Choroid plexus epithelial cell (primary cell): ENCODE measurements around the gene HSD17B10.

ENCODE experiments used
- DNase-seq: peaks from one replicate; pipeline ENCODE4 v3.0.0-alpha.2; 2010; ENCODE audit warnings: low read depth
- H3K4me3 ChIP-seq: 2 replicates; pipeline ENCODE4 v1.5.1; 2011; ENCODE audit warnings: low read depth, mild to moderate bottlenecking, control low read depth, low read length, moderate library complexity
- TF ChIP-seq, protein P1 (sequence below): conservative IDR thresholded peaks from 2 replicates; pipeline ENCODE4 v1.5.1; 2011; ENCODE audit warnings: low read depth, mild to moderate bottlenecking, control low read depth, inconsistent platforms, low read length, moderate library complexity

Gene HSD17B10

GRCh38 chrX:53395605-53396298 lies 38.4 kb downstream of the HSD17B10 start:
- TF ChIP-seq, protein P1, sequence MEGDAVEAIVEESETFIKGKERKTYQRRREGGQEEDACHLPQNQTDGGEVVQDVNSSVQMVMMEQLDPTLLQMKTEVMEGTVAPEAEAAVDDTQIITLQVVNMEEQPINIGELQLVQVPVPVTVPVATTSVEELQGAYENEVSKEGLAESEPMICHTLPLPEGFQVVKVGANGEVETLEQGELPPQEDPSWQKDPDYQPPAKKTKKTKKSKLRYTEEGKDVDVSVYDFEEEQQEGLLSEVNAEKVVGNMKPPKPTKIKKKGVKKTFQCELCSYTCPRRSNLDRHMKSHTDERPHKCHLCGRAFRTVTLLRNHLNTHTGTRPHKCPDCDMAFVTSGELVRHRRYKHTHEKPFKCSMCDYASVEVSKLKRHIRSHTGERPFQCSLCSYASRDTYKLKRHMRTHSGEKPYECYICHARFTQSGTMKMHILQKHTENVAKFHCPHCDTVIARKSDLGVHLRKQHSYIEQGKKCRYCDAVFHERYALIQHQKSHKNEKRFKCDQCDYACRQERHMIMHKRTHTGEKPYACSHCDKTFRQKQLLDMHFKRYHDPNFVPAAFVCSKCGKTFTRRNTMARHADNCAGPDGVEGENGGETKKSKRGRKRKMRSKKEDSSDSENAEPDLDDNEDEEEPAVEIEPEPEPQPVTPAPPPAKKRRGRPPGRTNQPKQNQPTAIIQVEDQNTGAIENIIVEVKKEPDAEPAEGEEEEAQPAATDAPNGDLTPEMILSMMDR: peak; percentile 10
- no peak overlapping the region for H3K4me3 ChIP-seq
- no peak for DNase-seq

DNA sequence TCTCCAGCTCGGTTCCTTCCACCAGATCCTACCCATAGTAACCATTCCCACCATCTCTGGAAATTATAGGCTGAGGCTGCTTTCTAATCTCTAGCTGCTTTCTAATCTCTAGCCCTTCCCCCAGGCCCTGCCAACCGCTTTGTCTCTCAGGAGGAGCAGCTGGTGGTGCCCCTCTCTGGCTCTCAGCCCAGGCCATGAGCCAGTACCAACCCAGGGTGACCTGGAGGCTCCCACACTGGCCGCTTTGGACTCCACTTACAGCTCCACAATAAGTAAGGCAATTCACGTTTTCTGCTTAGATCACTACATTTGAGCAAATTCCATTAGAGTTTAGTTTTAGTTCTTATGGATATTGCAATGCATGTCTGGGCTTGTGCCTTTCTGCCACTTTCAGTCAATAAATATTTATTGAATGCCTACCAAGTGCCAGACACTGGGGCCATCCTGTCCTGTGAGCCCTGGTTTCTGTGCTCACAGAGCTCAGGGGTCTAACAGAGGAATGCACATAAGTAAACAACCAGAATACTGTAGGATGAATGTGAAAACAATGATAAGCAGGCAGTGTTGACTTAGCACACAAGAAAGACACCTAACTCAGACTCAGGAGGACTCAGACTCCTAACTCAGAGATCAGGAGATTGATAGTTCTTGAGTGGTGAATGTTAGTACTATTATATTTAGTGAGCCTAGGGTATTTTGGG lies 50.6 kb downstream of the HSD17B10 start:
- no peak overlapping the region for H3K4me3 ChIP-seq
- peak; percentile 4 for DNase-seq
- TF ChIP-seq, protein P1: no peak
